AG04449 (cell line): ENCODE results near the gene RNF19B.

ENCODE experiments used
- CTCF ChIA-PET: fragments of 350-600 bp; formaldehyde crosslinking; extraction: SDS; loops from one replicate; lab custom pipeline; 2021; ENCODE audit warnings: antibody characterized with exemption; lab: Yijun Ruan, JAX
- POLR2A ChIA-PET: fragments of 400-600, 350-600 bp; formaldehyde crosslinking; extraction: SDS; loops from one replicate; lab custom pipeline; 2020; ENCODE audit warnings: antibody characterized with exemption, inconsistent platforms; lab: Yijun Ruan, JAX
- DNase-seq: peaks from one replicate; pipeline ENCODE4 v3.0.0-alpha.2; 2010; ENCODE audit warnings: low read depth, low spot score
- H3K4me3 ChIP-seq: 2 replicates; pipeline ENCODE4 v1.5.1; 2011; ENCODE audit warnings: low read depth, mild to moderate bottlenecking, control low read depth, low read length
- TF ChIP-seq, protein P1 (sequence below): IDR thresholded peaks from one replicate; pipeline ENCODE4 v1.5.1; 2011; ENCODE audit warnings: mild to moderate bottlenecking, moderate library complexity, low read length, control low read depth, inconsistent platforms; ENCODE audit not compliant: insufficient read depth; ENCODE audit errors: missing control alignments

The RNF19B gene

DNA sequence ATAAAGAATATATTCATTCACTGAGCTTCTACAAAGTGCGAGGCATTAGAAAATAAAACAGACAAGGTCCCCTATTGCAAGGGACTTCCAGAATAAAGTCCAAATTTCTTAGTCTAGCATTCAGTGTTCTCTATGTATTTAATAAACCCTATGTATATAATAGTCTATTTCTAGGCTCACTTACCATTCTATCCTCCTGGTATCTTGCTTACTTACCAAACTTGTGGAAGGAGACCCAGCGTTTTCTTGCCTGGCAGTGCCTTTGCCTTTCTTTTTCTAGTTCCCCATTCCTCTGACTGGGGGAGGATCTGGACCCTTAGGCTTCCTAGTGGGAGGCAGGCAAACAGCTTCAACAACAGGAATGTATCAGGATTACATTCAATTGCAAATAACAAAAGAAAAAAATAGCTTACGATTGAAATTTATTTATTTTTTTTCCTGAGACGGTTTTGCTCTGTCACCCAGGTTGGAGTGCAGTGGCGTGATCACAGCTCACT, 690 bp upstream of the RNF19B start:
- no peak for DNase-seq
- ChIA-PET POLR2A (interaction anchor here (0.5 to 2.5 kb wide), 6 partner anchors 9 to 46 kb away, joined by 3 to 9 read pairs (median 4); no protein-coding TSS in a partner anchor), CTCF (interaction anchor here (1.0 to 1.5 kb wide), 9 partner anchors 19 to 130 kb away, joined by 3 to 5 read pairs (median 3); no protein-coding TSS in a partner anchor)
- H3K4me3 ChIP-seq, result no peak overlapping the region
- TF ChIP-seq, protein P1, sequence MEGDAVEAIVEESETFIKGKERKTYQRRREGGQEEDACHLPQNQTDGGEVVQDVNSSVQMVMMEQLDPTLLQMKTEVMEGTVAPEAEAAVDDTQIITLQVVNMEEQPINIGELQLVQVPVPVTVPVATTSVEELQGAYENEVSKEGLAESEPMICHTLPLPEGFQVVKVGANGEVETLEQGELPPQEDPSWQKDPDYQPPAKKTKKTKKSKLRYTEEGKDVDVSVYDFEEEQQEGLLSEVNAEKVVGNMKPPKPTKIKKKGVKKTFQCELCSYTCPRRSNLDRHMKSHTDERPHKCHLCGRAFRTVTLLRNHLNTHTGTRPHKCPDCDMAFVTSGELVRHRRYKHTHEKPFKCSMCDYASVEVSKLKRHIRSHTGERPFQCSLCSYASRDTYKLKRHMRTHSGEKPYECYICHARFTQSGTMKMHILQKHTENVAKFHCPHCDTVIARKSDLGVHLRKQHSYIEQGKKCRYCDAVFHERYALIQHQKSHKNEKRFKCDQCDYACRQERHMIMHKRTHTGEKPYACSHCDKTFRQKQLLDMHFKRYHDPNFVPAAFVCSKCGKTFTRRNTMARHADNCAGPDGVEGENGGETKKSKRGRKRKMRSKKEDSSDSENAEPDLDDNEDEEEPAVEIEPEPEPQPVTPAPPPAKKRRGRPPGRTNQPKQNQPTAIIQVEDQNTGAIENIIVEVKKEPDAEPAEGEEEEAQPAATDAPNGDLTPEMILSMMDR, result no peak

DNA sequence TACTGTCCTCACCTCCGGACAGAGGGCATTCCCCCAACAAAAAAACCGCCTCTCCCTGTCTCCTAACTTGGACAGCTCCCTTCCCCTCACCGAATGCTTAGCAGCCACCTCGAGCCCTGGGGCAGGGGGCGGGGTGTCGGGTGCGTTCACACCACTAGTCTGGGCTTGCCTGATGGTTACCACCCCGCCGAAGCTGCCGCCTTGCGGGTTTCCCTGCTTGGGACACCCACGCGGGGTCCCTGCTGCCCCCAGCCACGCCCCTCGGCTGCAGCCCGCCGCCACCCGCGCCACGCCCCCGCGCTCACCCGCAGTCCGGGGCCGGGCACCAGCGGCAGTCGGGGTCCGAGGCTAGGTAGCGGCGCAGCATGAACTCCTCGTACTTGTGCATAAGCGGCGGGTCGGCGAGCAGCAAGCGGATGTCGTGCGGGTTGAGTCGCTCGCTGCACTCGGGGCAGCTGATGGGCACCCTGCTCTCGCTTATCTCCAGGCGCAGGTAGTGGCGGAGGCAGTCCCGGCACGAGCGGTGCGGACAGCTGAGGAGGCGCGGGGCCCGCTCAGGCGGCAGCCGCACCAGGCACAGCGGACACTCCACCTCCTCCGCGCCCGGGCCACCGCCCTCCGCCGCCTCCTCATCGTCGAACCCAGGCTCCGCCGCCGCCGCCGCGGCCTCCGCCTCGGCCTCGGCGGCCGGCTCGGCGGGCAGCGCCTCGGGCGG, 706 bp downstream of the RNF19B start:
- no peak for DNase-seq
- H3K4me3 ChIP-seq, result peak overlapping the region; percentile 87
- ChIA-PET CTCF (interaction anchor here (1.0 to 1.9 kb wide), 5 partner anchors 11 to 91 kb away, joined by 3 to 11 read pairs (median 3); no protein-coding TSS in a partner anchor), POLR2A (interaction anchor here (0.6 to 2.5 kb wide), 7 partner anchors 8 to 92 kb away, joined by 3 to 9 read pairs (median 3); no protein-coding TSS in a partner anchor)
- TF ChIP-seq, protein P1, result no peak

DNA sequence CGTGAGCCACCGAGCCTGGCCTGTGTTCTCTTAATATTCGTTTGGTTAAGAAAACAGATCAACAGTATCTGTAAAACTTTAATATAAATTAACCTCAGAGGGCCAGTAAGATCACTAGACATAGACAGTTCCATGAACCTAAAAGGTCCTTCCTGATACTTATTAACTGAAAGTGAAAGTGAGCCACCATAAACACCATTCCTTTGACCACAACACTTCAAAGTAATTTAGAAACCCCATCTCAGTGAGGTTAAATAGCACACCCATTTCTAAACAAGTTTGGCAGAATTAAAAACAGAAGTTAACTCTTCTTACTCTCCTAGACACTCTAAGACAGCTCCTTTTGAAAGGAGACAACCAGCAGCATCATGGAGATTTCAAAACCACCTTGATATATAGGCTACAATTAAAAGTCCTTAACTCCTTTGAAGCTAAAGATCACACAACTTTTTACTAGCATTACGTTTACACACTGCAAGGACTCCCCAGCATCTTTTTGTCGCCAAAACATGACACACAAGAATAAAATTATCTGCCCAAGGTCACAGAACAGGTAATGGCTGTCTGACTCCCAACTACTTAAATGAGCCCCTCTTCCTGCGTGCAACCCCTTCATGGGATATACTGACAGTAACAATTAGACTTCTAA, 2.2 kb downstream of the RNF19B start:
- peak overlapping the region; percentile 43 for H3K4me3 ChIP-seq
- ChIA-PET CTCF (interaction anchor here (1.5 to 2.4 kb wide), 5 partner anchors 9 to 124 kb away, joined by 3 to 11 read pairs (median 6); no protein-coding TSS in a partner anchor), POLR2A (no interaction called here)
- no peak for DNase-seq
- TF ChIP-seq, protein P1, result no peak

DNA sequence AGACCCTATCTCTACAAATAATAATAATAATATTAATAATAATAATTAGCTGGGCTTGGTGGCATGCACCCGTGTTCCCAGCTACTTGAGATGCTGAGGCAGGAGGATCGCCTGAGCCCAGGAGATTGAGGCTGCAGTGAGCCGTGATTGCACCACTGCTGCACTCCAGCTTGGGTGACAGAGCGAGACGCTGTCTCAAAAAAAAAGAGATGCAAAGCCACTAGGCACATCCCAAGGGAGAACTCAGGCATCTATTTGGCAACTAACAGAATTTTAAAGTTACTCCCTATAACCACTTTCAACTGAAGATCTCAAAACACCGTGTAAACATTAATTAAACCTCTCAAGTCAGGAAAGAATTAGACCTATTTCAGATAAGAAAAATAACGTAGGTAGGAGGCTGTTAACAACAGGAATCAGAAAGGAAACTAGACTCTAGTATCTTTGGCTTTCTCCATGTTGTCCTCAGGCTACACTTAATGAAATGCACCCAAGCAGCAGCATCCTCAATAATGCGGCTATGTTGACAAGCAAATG, 3.7 kb downstream of the RNF19B start:
- no peak for DNase-seq
- TF ChIP-seq, protein P1, result no peak
- no peak overlapping the region for H3K4me3 ChIP-seq
- ChIA-PET CTCF (interaction anchor here (1.1 to 2.4 kb wide), 3 partner anchors 45 to 94 kb away, joined by 3 to 10 read pairs (median 6); no protein-coding TSS in a partner anchor), POLR2A (no interaction called here)

DNA sequence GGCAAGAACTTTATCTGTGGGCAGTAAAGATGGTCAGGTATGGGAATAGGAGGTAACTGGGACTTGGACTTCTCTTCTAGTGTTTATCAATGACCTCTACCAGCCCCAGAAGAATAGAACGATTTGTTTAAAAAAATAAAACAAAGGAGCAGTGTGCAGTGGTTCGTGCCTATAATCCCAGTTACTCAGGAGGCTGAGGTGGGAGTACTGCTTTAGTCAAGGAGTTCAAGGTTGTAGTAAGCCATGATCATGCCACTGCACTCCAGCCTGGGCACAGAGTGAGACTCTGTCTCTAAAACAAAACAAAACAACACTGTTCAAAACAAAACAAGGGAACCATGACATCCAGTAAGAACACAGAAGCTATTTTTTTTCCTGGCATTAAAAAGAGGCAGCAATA, 4.3 kb downstream of the RNF19B start:
- CTCF ChIA-PET, result interaction anchor here (1.1 to 2.4 kb wide), 2 partner anchors 45 to 48 kb away, joined by 3 to 10 read pairs; no protein-coding TSS in a partner anchor
- no peak for DNase-seq
- POLR2A ChIA-PET, result interaction anchor here (0.6 kb wide), 1 partner anchor 41 kb away, joined by 3 read pairs; no protein-coding TSS in a partner anchor
- TF ChIP-seq, protein P1, result no peak
- no peak overlapping the region for H3K4me3 ChIP-seq
